ENCODE measurements around the gene TREML1.

DNA sequence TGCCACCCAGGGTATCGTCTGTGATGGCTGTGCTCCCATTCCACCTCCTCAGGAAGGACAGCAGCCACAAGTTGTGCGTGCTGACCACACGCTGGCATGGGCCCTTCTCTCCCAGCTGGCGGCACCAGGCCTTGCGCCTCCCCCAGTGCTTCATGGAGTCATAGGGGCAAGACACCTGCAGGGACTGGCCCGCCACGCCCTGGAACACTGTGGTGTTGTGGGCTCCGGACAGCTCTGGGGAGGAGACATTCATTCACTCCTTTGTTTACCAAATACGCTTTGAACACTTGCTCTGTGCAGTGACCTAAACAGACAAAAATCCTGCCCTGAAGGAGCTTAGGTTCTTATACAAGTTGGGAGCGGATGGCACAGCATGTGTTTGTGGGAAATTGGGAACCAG lies 7.2 kb upstream of the TREML1 start:
- TF ChIP-seq POLR2A (IDR thresholded peaks at IDR 0.05; ENCODE audit: control extremely low read depth in 1 of 2, low read depth in 2 of 2, low read length in 2 of 2) (no peak), SP1 (IDR thresholded peaks at IDR 0.05; ENCODE audit: low read depth, low read length) (no peak), CTCF (IDR thresholded peaks at IDR 0.05; ENCODE audit: control extremely low read depth in 1 of 3, insufficient read depth in 1 of 3, low read depth in 1 of 3, low read length in 3 of 3) (no peak), EZH2 (IDR thresholded peaks at IDR 0.05; ENCODE audit: low read depth, low read length, severe bottlenecking) (no peak), SIX5 (IDR thresholded peaks at IDR 0.05; ENCODE audit: low read depth, low read length) (no peak), RNF2 (IDR thresholded peaks at IDR 0.05; ENCODE audit: borderline replicate concordance, low read depth, low read length, missing control alignments, poor library complexity, severe bottlenecking) (no peak), CEBPB (IDR thresholded peaks at IDR 0.05; ENCODE audit: low read depth, low read length) (no peak), SIRT6 (IDR thresholded peaks at IDR 0.05; ENCODE audit: low read length) (no peak), TAF1 (IDR thresholded peaks at IDR 0.05; ENCODE audit: low read depth, low read length) (no peak), BCL11A (IDR thresholded peaks at IDR 0.05; ENCODE audit: low read depth in 2 of 2, low read length in 2 of 2) (no peak), CHD2 (IDR thresholded peaks at IDR 0.05; ENCODE audit: low read length) (no peak), RXRA (IDR thresholded peaks at IDR 0.05; ENCODE audit: insufficient read depth, low read depth, low read length) (no peak), TBP (IDR thresholded peaks at IDR 0.05; ENCODE audit: low read depth, low read length) (no peak), HDAC2 (IDR thresholded peaks at IDR 0.05; ENCODE audit: borderline replicate concordance in 1 of 2, low read depth in 2 of 2, low read length in 2 of 2) (no peak)
